A549 (cell line): ENCODE results near the gene CRISPLD2. TPM values are rescaled to one million over a fixed set of nuclear protein-coding genes. Genes with fewer than 3 reads are reported as not detected.

Experiments
- ATAC-seq, 2 experiments: fragments of 200-7000 bp in 1 of 2; fragments of >200 bp in 1 of 2; cut with Nextera tagmentation in 1 of 2; cut with Tn5 transposase in 1 of 2; 3 replicates each; pipeline versions ENCODE4 v1.8.0 to v1.9.1; 2018 to 2020; ENCODE audit warnings: mild to moderate bottlenecking in 1 of 2, moderate library complexity in 1 of 2
- CTCF ChIA-PET: fragments of 300-600 bp; sonication (Branson Sonifier 250); formaldehyde crosslinking; extraction: SDS; loops from one replicate; lab custom pipeline; 2021; ENCODE audit warnings: antibody characterized with exemption, inconsistent platforms; lab: Yijun Ruan, JAX
- POLR2A ChIA-PET: fragments of 350-600 bp; formaldehyde crosslinking; extraction: SDS; loops from one replicate; lab custom pipeline; 2021; ENCODE audit warnings: antibody characterized with exemption, inconsistent platforms; lab: Yijun Ruan, JAX
- DNase-seq, 2 experiments: peaks; one replicate each; pipeline versions ENCODE4 v3.0.0 to v3.0.0-alpha.2; 2011 to 2016; ENCODE audit warnings: low read depth in 1 of 2, low spot score in 1 of 2
- FAIRE-seq: peaks from 2 replicates; lab custom pipeline; 2011; peaks lifted over from hg19 to GRCh38; lab: Jason Lieb, UNC
- H3K27ac ChIP-seq, 2 experiments: fragments of >200 bp; sonication (Bioruptor Twin); formaldehyde crosslinking; 3 replicates each; pipeline ENCODE4 v1.5.1; 2016 to 2017
- H3K4me1 ChIP-seq: fragments of >200 bp; sonication (Bioruptor Twin); formaldehyde crosslinking; 3 replicates; pipeline ENCODE4 v1.6.1; 2016
- H3K4me2 ChIP-seq: fragments of >200 bp; sonication (Bioruptor Twin); formaldehyde crosslinking; 3 replicates; pipeline ENCODE4 v1.6.1; 2016
- H3K4me3 ChIP-seq: fragments of >200 bp; sonication (Bioruptor Twin); formaldehyde crosslinking; 3 replicates; pipeline ENCODE4 v1.5.1; 2016
- H3K9me3 ChIP-seq: fragments of >200 bp; sonication (Bioruptor Twin); formaldehyde crosslinking; 3 replicates; pipeline ENCODE4 v1.6.1; 2016
- BHLHE40 ChIP-seq: IDR thresholded peaks from 2 replicates; pipeline ENCODE4 v1.6.1; 2012; ENCODE audit warnings: low read depth, low read length, inconsistent platforms
- CBX8 ChIP-seq: fragments of 200-600 bp; sonication (generic); IDR thresholded peaks from 2 replicates; pipeline ENCODE4 v1.6.1; 2016
- EHF ChIP-seq: fragments of 250-450 bp; sonication (Bioruptor Pico); IDR thresholded peaks from 2 replicates; pipeline ENCODE4 v1.5.0; 2020; ENCODE audit warnings: mild to moderate bottlenecking
- EP300 ChIP-seq, 2 experiments: fragments of >200 bp; sonication (Bioruptor Twin); formaldehyde crosslinking; IDR thresholded peaks; 2 replicates in 1 of 2; 3 replicates in 1 of 2; pipeline ENCODE4 v1.6.1; 2016 to 2017
- FOSB ChIP-seq: fragments of 250-450 bp; sonication (Bioruptor Pico); IDR thresholded peaks from 2 replicates; pipeline ENCODE4 v1.5.0; 2020; ENCODE audit warnings: mild to moderate bottlenecking, moderate library complexity
- FOXS1 ChIP-seq: fragments of 250-450 bp; sonication (Bioruptor Pico); IDR thresholded peaks from 2 replicates; pipeline ENCODE4 v1.5.0; 2020; ENCODE audit warnings: mild to moderate bottlenecking, moderate library complexity
- HOXA7 ChIP-seq: fragments of 250-450 bp; sonication (Bioruptor Pico); IDR thresholded peaks from 2 replicates; pipeline ENCODE4 v1.5.0; 2020; ENCODE audit warnings: mild to moderate bottlenecking, moderate library complexity
- MAFK ChIP-seq: fragments of 450-650 bp; IDR thresholded peaks from 2 replicates; pipeline ENCODE4 v1.6.1; 2014; ENCODE audit not compliant: partially characterized antibody
- MYC ChIP-seq: IDR thresholded peaks from 2 replicates; pipeline ENCODE4 v1.6.1; 2012; ENCODE audit warnings: mild to moderate bottlenecking, inconsistent platforms, low read length, improper control_type of control experiment, borderline replicate concordance
- NPAS2 ChIP-seq: fragments of 250-450 bp; sonication (Bioruptor Pico); IDR thresholded peaks from 2 replicates; pipeline ENCODE4 v1.8.0; 2022; ENCODE audit warnings: mild to moderate bottlenecking, moderate library complexity, borderline replicate concordance
- POLR2A ChIP-seq: IDR thresholded peaks from 2 replicates; pipeline ENCODE4 v1.6.1; 2012; ENCODE audit warnings: mild to moderate bottlenecking, low read length
- ZC3H11A ChIP-seq: fragments of 450-650 bp; IDR thresholded peaks from 2 replicates; pipeline ENCODE4 v1.6.1; 2014; ENCODE audit warnings: antibody characterized with exemption, mild to moderate bottlenecking
- ZFP36 ChIP-seq: fragments of 450-650 bp; IDR thresholded peaks from 2 replicates; pipeline ENCODE4 v1.6.1; 2014; ENCODE audit warnings: borderline replicate concordance; ENCODE audit not compliant: partially characterized antibody
- WGBS: methylation state at CpG from one replicate; pipeline ENCODE4 v1.1.6; 2017; ENCODE audit errors: missing lambda C conversion rate; 5-methylcytosine and 5-hydroxymethylcytosine counted together
- polyA plus RNA-seq, 4 experiments: library from polyadenylated mRNA; depleted of rRNA in 3 of 4; stranded (reverse); fragments of >200 nt; fragmentation: RNase III in 1 of 4; extraction: RNeasy Plus Mini Kit Qiagen cat#74134 plus additional on column Dnase treatment in 1 of 4; gene quantifications; 2 replicates in 3 of 4; 3 replicates in 1 of 4; pipeline ENCODE4 v1.2.3, GENCODE V29; 2011 to 2017
- TF ChIP-seq, protein P1 (sequence below): IDR thresholded peaks from 2 replicates; pipeline ENCODE4 v1.6.1; 2012
- TF ChIP-seq, protein P2 (sequence below): IDR thresholded peaks from 2 replicates; pipeline ENCODE4 v1.6.1; 2012
- TF ChIP-seq, protein P3 (sequence below): fragments of 450-650 bp; IDR thresholded peaks from 2 replicates; pipeline ENCODE4 v1.6.1; 2014; ENCODE audit warnings: antibody characterized with exemption
- TF ChIP-seq, protein P4 (sequence below): fragments of >200 bp; sonication (Bioruptor Twin); formaldehyde crosslinking; IDR thresholded peaks from 3 replicates; pipeline ENCODE4 v1.5.1; 2016
- TF ChIP-seq, protein P5 (sequence below): fragments of >200 bp; sonication (Bioruptor Twin); formaldehyde crosslinking; IDR thresholded peaks from 2 replicates; pipeline ENCODE4 v1.6.1; 2016
- TF ChIP-seq, protein P6 (sequence below): fragments of 250-450 bp; sonication (Bioruptor Pico); IDR thresholded peaks from 2 replicates; pipeline ENCODE4 v1.5.0; 2021; ENCODE audit warnings: mild to moderate bottlenecking, moderate library complexity, borderline replicate concordance

CRISPLD2 gene
- polyA plus RNA-seq, 2 of the 4 experiments (the other 2 are of a cell fraction), result 0.85 to 1.6 TPM

DNA sequence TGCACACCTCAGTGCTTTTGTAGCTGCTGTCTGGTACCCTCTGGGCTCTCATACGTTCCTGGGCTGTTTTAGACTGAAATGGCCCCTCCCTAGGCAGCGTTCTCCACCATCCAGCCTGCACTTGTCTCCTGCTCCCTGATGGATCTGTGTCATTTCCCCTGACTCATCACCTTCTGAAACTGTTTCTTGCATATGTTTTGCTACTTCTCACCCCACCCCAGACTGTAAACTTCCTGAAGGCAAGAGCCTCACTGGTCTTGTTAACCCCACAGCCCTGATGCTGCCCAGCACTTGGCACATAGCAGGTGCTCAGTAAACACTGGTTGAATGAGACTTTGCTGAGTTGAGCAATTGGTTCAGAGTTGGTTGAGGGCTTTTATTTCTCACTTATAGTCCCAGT, 78.7 kb downstream of the CRISPLD2 start:
- FAIRE-seq, result no peak
- H3K4me1 ChIP-seq, result no peaks in the 10 kb centered on the region
- CTCF ChIA-PET, result interaction anchor here (1.4 to 1.8 kb wide), 2 partner anchors 54 to 144 kb away, joined by 3 to 4 read pairs; no protein-coding TSS in a partner anchor
- TF ChIP-seq MAFK, result peak; percentile 79
- TF ChIP-seq, protein P1, sequence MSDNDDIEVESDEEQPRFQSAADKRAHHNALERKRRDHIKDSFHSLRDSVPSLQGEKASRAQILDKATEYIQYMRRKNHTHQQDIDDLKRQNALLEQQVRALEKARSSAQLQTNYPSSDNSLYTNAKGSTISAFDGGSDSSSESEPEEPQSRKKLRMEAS, result no peak
- TF ChIP-seq, all 56 proteins: peak for 1
- DNase-seq (peak in 1 of 2 experiments; percentile 22), ATAC-seq (peak; percentile 51 to 55; a peak in 2 of 6 replicates)
- Histone ChIP-seq H3K9me3 (no peaks in the 10 kb centered on the region), H3K27ac (no peak overlapping the region), H3K4me2 (no peak overlapping the region), H3K4me3 (no peak overlapping the region)
- POLR2A ChIA-PET, result no interaction called here
- WGBS, result 24% methylated on average over 2 of the region's 2 CpGs

DNA sequence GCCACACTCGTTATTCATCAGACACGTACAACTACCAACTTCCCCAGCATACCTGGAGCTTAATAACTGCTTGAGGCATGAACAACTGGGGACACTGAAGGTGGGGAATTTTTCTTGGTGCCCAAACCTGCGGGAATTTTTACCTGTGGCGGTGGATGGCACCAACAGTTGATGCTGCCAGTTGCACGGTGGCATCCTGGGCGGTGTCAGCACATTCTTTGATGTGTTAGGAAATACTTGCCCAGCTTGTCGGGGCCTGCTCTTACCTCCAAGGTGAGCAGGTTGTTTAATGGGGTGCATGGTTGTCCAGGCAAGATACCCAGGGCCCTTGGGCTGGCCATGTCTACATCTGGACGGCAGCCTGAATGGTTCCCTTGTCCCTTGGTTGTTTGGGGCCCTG, 79.6 kb downstream of the CRISPLD2 start:
- WGBS, result 88% methylated on average over 8 of the region's 8 CpGs
- no peak for DNase-seq
- TF ChIP-seq FOXS1 (no peak), CBX8 (no peak)
- no peak overlapping the region for H3K27ac ChIP-seq
- ChIA-PET CTCF (interaction anchor here (0.7 to 1.8 kb wide), 4 partner anchors 26 to 145 kb away, joined by 3 to 4 read pairs (median 3); no protein-coding TSS in a partner anchor), POLR2A (no interaction called here)
- no peak for FAIRE-seq
- ATAC-seq, result no peak
- no peaks in the 10 kb centered on the region for H3K9me3 ChIP-seq
- no peak overlapping the region for H3K4me2 ChIP-seq
- H3K4me1 ChIP-seq, result no peaks in the 10 kb centered on the region
- no peak overlapping the region for H3K4me3 ChIP-seq

DNA sequence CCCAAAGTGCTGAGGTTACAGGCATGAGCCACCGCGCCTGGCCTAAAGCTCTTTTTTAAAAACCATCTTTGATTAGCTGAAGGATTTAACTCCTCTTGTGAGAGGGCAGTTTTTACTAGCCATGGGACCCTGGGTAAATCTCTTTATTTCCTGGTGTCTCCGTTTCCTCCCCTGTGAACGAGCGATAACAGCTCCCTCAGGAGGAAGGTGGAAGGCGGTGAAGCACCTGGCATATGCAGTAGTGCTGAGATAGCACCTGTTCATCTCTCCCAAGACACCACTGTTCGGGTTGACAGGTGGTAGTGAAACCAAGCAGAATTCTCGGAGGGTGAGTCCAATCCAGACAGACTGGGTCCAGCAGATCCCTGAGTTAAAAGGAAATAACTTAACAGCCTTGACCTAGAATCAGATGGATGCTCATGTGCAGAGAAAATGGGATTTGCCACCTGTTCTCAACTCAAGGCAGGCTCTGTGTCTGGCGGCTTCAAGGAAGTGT, 86.2 kb downstream of the CRISPLD2 start:
- Histone ChIP-seq H3K4me3 (no peak overlapping the region), H3K9me3 (no peaks in the 10 kb centered on the region), H3K4me1 (no peaks in the 10 kb centered on the region), H3K4me2 (no peak overlapping the region), H3K27ac (no peak overlapping the region)
- ATAC-seq (no peak), DNase-seq (no peak), FAIRE-seq (no peak)
- WGBS, result 85% methylated on average over 9 of the region's 9 CpGs
- ChIA-PET CTCF (interaction anchor here (0.7 to 1.5 kb wide), 3 partner anchors 14 to 164 kb away, joined by 3 read pairs; no protein-coding TSS in a partner anchor), POLR2A (no interaction called here)
- no peak for TF ChIP-seq FOSB (CRISPR knock-in tag)
- TF ChIP-seq MYC, result no peak
- no peak for TF ChIP-seq NPAS2 (CRISPR knock-in tag)
- no peak for TF ChIP-seq EP300 (IDR thresholded peaks at IDR 0.05)
- TF ChIP-seq, protein P2, sequence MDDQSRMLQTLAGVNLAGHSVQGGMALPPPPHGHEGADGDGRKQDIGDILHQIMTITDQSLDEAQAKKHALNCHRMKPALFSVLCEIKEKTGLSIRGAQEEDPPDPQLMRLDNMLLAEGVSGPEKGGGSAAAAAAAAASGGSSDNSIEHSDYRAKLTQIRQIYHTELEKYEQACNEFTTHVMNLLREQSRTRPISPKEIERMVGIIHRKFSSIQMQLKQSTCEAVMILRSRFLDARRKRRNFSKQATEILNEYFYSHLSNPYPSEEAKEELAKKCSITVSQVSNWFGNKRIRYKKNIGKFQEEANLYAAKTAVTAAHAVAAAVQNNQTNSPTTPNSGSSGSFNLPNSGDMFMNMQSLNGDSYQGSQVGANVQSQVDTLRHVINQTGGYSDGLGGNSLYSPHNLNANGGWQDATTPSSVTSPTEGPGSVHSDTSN, result no peak
- TF ChIP-seq, protein P3, sequence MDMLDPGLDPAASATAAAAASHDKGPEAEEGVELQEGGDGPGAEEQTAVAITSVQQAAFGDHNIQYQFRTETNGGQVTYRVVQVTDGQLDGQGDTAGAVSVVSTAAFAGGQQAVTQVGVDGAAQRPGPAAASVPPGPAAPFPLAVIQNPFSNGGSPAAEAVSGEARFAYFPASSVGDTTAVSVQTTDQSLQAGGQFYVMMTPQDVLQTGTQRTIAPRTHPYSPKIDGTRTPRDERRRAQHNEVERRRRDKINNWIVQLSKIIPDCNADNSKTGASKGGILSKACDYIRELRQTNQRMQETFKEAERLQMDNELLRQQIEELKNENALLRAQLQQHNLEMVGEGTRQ, result no peak
- TF ChIP-seq EHF (CRISPR knock-in tag), result no peak

DNA sequence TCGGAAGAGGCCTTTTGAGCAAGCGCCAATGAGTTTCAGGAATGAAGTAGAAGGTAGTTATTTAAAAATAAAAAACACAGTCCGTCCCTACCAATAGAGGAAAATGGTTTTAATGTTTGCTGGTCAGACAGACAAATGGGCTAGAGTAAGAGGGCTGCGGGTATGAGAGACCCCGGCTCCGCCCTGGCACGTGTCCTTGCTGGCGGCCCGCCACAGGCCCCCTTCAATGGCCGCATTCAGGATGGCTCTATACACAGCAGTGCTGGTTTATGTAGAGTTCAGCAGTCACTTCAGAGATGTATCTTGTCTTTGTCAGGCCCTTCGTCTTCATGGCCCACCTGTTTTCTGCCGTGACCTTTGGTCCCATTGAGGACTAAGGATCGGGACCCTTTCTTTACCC, 87.3 kb downstream of the CRISPLD2 start:
- TF ChIP-seq NPAS2 (CRISPR knock-in tag), result no peak
- TF ChIP-seq EP300 (IDR thresholded peaks at IDR 0.05), result no peak
- no peak for TF ChIP-seq ZC3H11A
- TF ChIP-seq ZFP36, result no peak

DNA sequence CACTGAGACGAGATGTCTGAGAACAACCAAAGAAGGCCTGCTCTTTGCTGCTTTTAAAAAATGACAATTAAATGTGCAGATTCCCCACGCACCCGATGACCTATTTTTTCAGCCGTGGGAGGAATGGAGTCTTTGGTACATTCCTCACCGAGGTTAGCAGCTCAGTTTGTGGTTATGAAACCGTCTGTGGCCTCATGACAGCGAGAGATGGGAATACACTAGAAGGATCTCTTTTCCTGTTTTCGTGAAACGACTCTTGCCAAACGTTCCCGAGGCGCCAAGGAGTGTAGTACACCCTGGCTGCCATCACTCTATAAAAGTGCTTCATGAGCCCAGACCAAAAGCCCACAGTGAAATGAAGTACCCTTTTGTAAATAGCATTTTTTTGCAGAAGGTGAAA, 87.8 kb downstream of the CRISPLD2 start:
- Histone ChIP-seq H3K4me1 (no peaks in the 10 kb centered on the region), H3K4me2 (no peak overlapping the region), H3K27ac (no peak overlapping the region), H3K9me3 (no peaks in the 10 kb centered on the region), H3K4me3 (no peak overlapping the region)
- DNase-seq, result no peak
- ChIA-PET CTCF (interaction anchor here (1.3 to 1.5 kb wide), 2 partner anchors 16 to 25 kb away, joined by 3 read pairs; no protein-coding TSS in a partner anchor), POLR2A (no interaction called here)
- ATAC-seq, result no peak
- FAIRE-seq, result no peak
- 70% methylated on average over 12 of the region's 12 CpGs for WGBS
- TF ChIP-seq, protein P3, result no peak
- TF ChIP-seq POLR2A (no peak), CBX8 (no peak), HOXA7 (no peak), MYC (no peak), BHLHE40 (no peak)
- TF ChIP-seq, protein P4, sequence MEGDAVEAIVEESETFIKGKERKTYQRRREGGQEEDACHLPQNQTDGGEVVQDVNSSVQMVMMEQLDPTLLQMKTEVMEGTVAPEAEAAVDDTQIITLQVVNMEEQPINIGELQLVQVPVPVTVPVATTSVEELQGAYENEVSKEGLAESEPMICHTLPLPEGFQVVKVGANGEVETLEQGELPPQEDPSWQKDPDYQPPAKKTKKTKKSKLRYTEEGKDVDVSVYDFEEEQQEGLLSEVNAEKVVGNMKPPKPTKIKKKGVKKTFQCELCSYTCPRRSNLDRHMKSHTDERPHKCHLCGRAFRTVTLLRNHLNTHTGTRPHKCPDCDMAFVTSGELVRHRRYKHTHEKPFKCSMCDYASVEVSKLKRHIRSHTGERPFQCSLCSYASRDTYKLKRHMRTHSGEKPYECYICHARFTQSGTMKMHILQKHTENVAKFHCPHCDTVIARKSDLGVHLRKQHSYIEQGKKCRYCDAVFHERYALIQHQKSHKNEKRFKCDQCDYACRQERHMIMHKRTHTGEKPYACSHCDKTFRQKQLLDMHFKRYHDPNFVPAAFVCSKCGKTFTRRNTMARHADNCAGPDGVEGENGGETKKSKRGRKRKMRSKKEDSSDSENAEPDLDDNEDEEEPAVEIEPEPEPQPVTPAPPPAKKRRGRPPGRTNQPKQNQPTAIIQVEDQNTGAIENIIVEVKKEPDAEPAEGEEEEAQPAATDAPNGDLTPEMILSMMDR, result no peak
- TF ChIP-seq, protein P5, sequence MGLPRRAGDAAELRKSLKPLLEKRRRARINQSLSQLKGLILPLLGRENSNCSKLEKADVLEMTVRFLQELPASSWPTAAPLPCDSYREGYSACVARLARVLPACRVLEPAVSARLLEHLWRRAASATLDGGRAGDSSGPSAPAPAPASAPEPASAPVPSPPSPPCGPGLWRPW, result no peak
- TF ChIP-seq, protein P6, sequence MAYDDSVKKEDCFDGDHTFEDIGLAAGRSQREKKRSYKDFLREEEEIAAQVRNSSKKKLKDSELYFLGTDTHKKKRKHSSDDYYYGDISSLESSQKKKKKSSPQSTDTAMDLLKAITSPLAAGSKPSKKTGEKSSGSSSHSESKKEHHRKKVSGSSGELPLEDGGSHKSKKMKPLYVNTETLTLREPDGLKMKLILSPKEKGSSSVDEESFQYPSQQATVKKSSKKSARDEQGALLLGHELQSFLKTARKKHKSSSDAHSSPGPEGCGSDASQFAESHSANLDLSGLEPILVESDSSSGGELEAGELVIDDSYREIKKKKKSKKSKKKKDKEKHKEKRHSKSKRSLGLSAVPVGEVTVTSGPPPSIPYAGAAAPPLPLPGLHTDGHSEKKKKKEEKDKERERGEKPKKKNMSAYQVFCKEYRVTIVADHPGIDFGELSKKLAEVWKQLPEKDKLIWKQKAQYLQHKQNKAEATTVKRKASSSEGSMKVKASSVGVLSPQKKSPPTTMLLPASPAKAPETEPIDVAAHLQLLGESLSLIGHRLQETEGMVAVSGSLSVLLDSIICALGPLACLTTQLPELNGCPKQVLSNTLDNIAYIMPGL (CRISPR knock-in tag), result no peak

More for the DNA sequence above, 87.3 kb downstream of the CRISPLD2 start:
- 87% methylated on average over 13 of the region's 13 CpGs for WGBS
- POLR2A ChIA-PET, result no interaction called here
- H3K27ac ChIP-seq, result no peak overlapping the region
- FAIRE-seq, result no peak
- no peak overlapping the region for H3K4me2 ChIP-seq
- no peaks in the 10 kb centered on the region for H3K9me3 ChIP-seq
- no peak for DNase-seq
- ATAC-seq, result no peak
- CTCF ChIA-PET, result interaction anchor here (1.5 kb wide), 1 partner anchor 15 kb away, joined by 3 read pairs; no protein-coding TSS in a partner anchor
- no peaks in the 10 kb centered on the region for H3K4me1 ChIP-seq
- H3K4me3 ChIP-seq, result no peak overlapping the region
